ENCODE data around the gene MDP1. TPM values are rescaled to one million over a fixed set of nuclear protein-coding genes. Genes with fewer than 3 reads are reported as not detected.
A peak's percentile ranks its signal among the peaks of the same experiment; 100 is the strongest.

The MDP1 gene
- total RNA-seq, 2 donors from 2014 or later: 2.0 to 18.9 TPM

GRCh38 chr14:24197056-24197450, 18.8 kb downstream of the MDP1 start:
- 36 to 68% methylated on average over 2 of the region's 2 CpGs for WGBS, 2 donors
- Histone ChIP-seq H3K4me3 (peak overlapping the region in 1 of 2 donors; percentile 87), H3K36me3 (replicated peaks in 1 of 2; ENCODE audit: insufficient read depth in 1 of 2, low read depth in 2 of 2) (peaks cover 0 to 5% of the 10 kb centered on the region in 2 donors), H3K27me3 (no peaks in the 10 kb centered on the region), H3K9me3 (no peaks in the 10 kb centered on the region), H3K4me1 (peaks cover 58% of the 10 kb centered on the region), H3K27ac (peak overlapping the region in 3 of 4 donors; percentile 92 to 98 (median 98))
- intact Hi-C loops (cut with DNase I): no loop called here
- TF ChIP-seq CTCF (IDR thresholded peaks at IDR 0.05): no peak
- TF ChIP-seq POLR2A (IDR thresholded peaks at IDR 0.05): no peak
- ATAC-seq (no peak), DNase-seq (no peak)

DNA sequence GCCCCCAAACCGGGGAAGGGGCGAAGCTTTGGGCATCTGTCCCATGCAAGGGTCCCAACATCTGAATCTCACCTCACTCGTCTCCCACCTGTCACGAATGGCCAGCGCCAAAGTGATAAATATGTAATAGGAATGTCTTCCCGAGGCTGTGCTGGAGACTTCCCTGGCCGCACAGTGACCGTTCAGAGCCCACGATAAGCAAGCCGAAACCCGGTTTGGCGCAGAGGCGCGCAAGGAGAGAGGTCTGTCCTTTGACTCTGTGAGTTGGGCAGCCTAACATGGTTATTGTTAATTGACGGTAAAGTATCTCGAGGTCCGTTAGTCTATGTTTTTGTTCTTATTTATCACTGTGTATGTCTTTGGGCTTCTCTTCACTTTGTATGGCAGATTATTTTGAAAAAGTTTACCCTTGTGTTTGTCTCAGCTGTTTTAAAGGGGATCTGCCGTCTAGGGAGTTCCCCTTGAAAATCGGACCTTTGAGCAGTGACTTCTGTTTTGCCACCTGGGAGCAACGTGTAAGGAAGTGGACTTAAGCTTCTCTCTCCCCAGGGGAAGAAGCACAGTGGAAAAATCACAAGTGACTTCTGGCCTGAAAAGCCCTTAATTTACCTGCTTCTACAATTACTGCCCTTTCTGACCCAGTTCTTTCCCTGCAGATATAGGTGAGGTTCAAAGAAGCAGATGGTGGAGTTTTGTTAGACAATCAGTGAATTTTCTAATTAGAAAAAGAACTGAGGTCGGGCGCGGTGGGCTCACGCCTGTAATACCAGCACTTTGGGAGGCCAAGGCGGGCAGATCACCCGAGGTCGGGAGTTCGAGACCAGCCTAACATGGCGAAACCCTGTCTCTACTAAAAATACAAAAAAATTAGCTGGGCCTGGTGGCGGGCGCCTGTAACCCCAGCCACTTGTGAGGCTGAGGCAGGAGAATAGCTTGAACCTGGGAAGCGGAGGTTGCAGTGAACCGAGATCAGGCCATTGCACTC, 19.5 kb downstream of the MDP1 start:
- Histone ChIP-seq H3K9me3 (no peaks in the 10 kb centered on the region), H3K27ac (peak overlapping the region; percentile 92 to 98 (median 96)), H3K4me1 (peaks cover 56% of the 10 kb centered on the region), H3K4me3 (peak overlapping the region; percentile 78 to 87), H3K27me3 (no peaks in the 10 kb centered on the region), H3K36me3 (replicated peaks in 1 of 2; ENCODE audit: insufficient read depth in 1 of 2, low read depth in 2 of 2) (peaks cover 0 to 7% of the 10 kb centered on the region in 2 donors)
- WGBS, 2 donors: 12 to 24% methylated on average over 28 to 33 of the region's 33 CpGs
- intact Hi-C loops (cut with DNase I): no loop called here
- ATAC-seq (peak; percentile 30), DNase-seq (peak in 1 of 4 donors; percentile 33)
- TF ChIP-seq CTCF (IDR thresholded peaks at IDR 0.05) (no peak), POLR2A (IDR thresholded peaks at IDR 0.05) (no peak)

DNA sequence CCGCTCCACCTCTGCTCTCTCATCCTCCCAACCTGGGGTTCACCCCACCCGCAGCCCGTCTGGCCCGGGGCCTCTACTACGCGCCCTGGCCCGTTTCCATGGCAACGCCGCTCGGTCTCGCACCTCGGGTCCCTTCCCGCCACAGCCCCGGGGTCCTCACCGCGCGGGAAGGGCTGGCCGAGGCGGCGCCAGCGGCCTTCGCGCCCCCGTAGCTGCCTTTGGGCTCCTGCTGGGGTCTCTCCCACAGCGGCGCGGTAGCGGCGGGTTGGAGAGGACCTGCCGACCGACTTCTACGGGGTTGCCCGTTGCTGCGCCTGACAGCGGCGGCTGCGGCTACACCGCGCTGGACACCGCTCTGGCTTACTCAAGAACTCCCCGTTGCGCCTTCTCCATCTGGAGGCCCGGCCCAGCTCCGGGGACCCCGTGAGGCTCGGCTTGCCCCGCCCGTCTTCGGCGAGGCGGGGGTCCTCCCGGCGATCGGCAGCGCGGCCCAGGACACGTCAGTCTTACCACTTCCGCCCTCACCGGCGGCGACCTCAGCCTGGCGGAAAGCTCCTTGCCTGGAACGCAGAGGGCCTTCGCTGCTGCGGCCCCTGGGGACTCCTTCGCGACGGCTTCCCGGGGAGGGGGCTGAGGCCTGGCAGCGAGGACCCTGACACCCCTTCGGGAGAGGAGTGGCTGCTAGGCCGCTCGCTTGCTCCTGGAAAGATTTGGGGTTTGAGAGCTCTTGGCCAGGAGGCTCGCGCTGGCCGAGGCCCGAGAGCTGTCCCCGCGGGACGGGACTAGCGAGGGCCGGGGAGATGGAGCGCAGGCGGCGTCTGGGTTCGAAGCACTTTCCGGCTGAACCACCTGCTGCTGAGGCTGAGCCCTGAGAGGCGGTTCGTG, 20.4 kb downstream of the MDP1 start, which contains the start of gene TM9SF1:
Gene TM9SF1, minus strand, starts transcription at position 256 of the 885 bp plus-strand sequence. CDS start 422 bp downstream, outside the sequence.
- Histone ChIP-seq H3K9me3 (no peaks in the 10 kb centered on the region), H3K4me3 (peak within 1 kb of the TSS; percentile 78 to 87), H3K4me1 (peaks cover 54% of the 10 kb centered on the region), H3K27ac (peak within 1 kb of the TSS; percentile 92 to 98 (median 96)), H3K27me3 (no peaks in the 10 kb centered on the region), H3K36me3 (replicated peaks in 1 of 2; ENCODE audit: insufficient read depth in 1 of 2, low read depth in 2 of 2) (peaks cover 0 to 7% of the 10 kb centered on the region in 2 donors)
- intact Hi-C loops (cut with DNase I): no loop called here
- ATAC-seq: peak; percentile 96
- WGBS, 2 donors: 0% methylated on average over 46 to 89 of the region's 89 CpGs
- TF ChIP-seq CTCF (IDR thresholded peaks at IDR 0.05): peak in 2 of 7 experiments; percentile 3 to 6
- TF ChIP-seq POLR2A (IDR thresholded peaks at IDR 0.05): peak; percentile 79 to 88 (median 87)
- peak; percentile 87 to 90 (median 90) for DNase-seq

GRCh38 chr14:24194873-24195185, 21.0 kb downstream of the MDP1 start:
- Histone ChIP-seq H3K36me3 (replicated peaks in 1 of 2; ENCODE audit: insufficient read depth in 1 of 2, low read depth in 2 of 2) (peaks cover 0 to 6% of the 10 kb centered on the region in 2 donors), H3K4me3 (peak overlapping the region; percentile 78 to 87), H3K9me3 (no peaks in the 10 kb centered on the region), H3K27ac (peak overlapping the region; percentile 92 to 98 (median 96)), H3K4me1 (peaks cover 54% of the 10 kb centered on the region), H3K27me3 (no peaks in the 10 kb centered on the region)
- no peak for DNase-seq
- TF ChIP-seq CTCF (IDR thresholded peaks at IDR 0.05): no peak
- no peak for TF ChIP-seq POLR2A (IDR thresholded peaks at IDR 0.05)
- 13 to 18% methylated on average over 3 to 8 of the region's 8 CpGs for WGBS, 2 donors
- ATAC-seq: no peak
- intact Hi-C loops (cut with DNase I): no loop called here

All from body of pancreas (tissue), 4 donors.